ACC112 (cell line): ENCODE measurements around the gene NEURL1B.

Experiments
- H2AFZ ChIP-seq: fragments of 200-600 bp; sonication (generic); one replicate; pipeline ENCODE4 v1.6.0; 2017; ENCODE audit warnings: antibody characterized with exemption, low read length; ENCODE audit not compliant: unreplicated experiment
- H3K27ac ChIP-seq: fragments of 200-600 bp; sonication (generic); 2 replicates; pipeline ENCODE4 v1.5.1; 2014; ENCODE audit warnings: low read depth, mild to moderate bottlenecking, antibody characterized with exemption, low read length, moderate library complexity
- H3K27me3 ChIP-seq: fragments of 200-600 bp; sonication (generic); 2 replicates; pipeline ENCODE4 v1.6.1; 2014; ENCODE audit warnings: mild to moderate bottlenecking, antibody characterized with exemption, low read length, moderate library complexity, mixed read lengths; ENCODE audit not compliant: insufficient read depth
- H3K36me3 ChIP-seq: fragments of 200-600 bp; sonication (generic); 2 replicates; pipeline ENCODE4 v1.6.1; 2016; ENCODE audit warnings: mild to moderate bottlenecking, antibody characterized with exemption, low read length, moderate library complexity, mixed read lengths; ENCODE audit not compliant: insufficient read depth
- H3K4me1 ChIP-seq: fragments of 200-600 bp; sonication (generic); one replicate; pipeline ENCODE4 v1.6.1; 2016; ENCODE audit warnings: low read length, mixed read lengths; ENCODE audit not compliant: insufficient read depth, unreplicated experiment, control insufficient read depth
- H3K4me3 ChIP-seq: fragments of 200-600 bp; sonication (generic); 2 replicates; pipeline ENCODE4 v1.5.1; 2014; ENCODE audit warnings: mild to moderate bottlenecking, low read depth, low read length
- H3K79me2 ChIP-seq: fragments of 200-600 bp; sonication (generic); one replicate; pipeline ENCODE4 v1.6.0; 2016; ENCODE audit warnings: low read length; ENCODE audit not compliant: control insufficient read depth, unreplicated experiment, insufficient read depth

NEURL1B gene

DNA sequence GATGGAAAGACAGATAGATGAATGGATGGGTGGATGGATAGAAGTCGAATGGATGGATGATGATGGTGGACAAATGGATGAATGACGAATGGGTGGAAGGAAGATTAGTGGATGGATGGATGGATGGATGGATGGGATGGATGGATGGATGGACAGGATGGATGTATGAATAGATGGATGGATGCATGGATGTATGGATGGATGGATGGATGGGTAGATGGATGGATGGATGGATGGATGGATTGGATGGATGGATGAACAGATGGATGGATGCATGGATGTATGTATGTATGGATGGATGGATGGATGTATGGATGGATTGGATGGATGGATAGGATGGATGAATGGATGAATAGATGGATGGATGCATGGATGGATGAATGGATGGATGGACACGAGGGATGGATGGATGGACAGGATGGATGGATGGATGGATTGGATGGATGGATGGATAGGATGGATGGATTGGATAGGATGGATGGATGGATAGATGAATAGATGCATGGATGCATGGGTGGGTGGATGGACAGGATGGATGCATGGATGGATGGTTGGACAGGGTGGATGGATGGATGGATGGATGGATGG, 77.6 kb downstream of the NEURL1B start:
- peaks cover 22% of the 10 kb centered on the region for H3K4me1 ChIP-seq
- no peaks in the 10 kb centered on the region for H3K79me2 ChIP-seq
- H3K27ac ChIP-seq, result no peak overlapping the region
- H2AFZ ChIP-seq, result no peak overlapping the region
- H3K27me3 ChIP-seq, result no peaks in the 10 kb centered on the region
- no peak overlapping the region for H3K4me3 ChIP-seq
- H3K36me3 ChIP-seq, result no peaks in the 10 kb centered on the region

DNA sequence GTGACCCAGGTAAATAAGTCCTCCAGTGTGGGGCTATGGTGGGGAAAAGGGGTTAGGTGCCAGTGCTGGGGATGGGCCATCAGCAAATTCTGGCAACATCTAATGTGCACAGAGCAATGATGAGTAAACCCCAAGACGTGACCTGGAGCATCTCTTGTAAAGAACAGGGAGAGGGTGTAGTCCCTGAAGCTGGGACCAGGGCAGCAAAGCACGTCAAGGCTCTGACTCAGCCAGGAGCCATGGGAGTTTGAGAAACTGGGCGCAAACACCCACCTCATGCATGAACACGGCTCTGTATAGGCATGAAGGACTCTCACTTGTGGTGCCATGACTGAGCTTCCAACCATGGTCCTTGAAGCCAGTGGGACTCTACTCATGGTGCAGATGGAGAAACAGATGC, 78.1 kb downstream of the NEURL1B start:
- H3K4me3 ChIP-seq, result no peak overlapping the region
- H3K36me3 ChIP-seq, result no peaks in the 10 kb centered on the region
- H2AFZ ChIP-seq, result no peak overlapping the region
- no peaks in the 10 kb centered on the region for H3K79me2 ChIP-seq
- no peak overlapping the region for H3K27ac ChIP-seq
- no peaks in the 10 kb centered on the region for H3K27me3 ChIP-seq
- peaks cover 22% of the 10 kb centered on the region for H3K4me1 ChIP-seq

- Histone ChIP-seq H3K4me1 (peaks cover 12% of the 10 kb centered on the region), H3K36me3 (no peaks in the 10 kb centered on the region), H3K27ac (no peak overlapping the region), H3K27me3 (no peaks in the 10 kb centered on the region), H3K79me2 (no peaks in the 10 kb centered on the region), H2AFZ (no peak overlapping the region), H3K4me3 (no peak overlapping the region)
Observed at GRCh38 chr5:172720655-172721054, 79.6 kb downstream of the NEURL1B start.

DNA sequence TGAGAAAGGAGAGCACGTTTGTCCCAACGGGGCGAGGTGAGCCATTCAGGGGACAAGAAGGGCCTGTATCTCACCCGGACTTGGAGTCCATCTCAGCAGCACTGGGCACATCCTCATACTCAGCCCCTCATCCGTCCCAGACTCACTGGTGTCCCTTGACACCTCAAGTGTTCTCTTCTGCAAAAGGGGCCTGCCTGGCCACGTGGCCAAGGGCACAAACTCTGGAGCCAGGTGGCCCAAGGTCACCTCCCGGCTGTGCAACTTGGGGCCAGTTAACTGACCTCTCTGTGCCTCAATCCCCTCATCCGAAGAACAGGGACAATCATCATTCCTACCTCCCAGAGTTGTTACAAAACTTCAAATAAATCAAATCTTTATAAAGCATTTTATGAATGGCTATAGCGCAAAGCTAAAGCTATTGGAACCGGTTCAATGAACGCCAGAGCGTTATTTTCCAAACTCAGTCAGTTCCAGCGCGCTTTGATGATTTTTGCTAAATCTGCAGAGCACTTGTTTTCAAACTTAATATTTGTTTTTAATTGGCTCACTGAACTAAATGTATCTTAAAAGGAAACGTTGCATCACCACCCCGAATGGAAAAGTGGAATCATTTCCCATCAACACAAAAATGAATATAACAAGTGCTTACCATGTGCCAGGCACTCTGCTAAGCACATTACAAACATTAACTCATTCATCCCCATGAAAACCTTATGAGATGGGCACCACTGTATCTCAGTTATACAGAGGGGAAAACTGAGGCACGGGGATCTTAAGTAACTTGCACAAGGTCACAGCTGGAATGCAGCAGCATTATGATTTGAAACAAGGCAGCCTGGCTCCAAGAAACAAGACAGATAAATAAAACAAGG, 80.6 kb downstream of the NEURL1B start:
- H2AFZ ChIP-seq, result no peak overlapping the region
- no peak overlapping the region for H3K27ac ChIP-seq
- H3K36me3 ChIP-seq, result no peaks in the 10 kb centered on the region
- peaks cover 12% of the 10 kb centered on the region for H3K4me1 ChIP-seq
- no peak overlapping the region for H3K4me3 ChIP-seq
- H3K79me2 ChIP-seq, result no peaks in the 10 kb centered on the region
- H3K27me3 ChIP-seq, result no peaks in the 10 kb centered on the region

GRCh38 chr5:172722327-172722815, 81.3 kb downstream of the NEURL1B start:
- H3K27ac ChIP-seq, result no peak overlapping the region
- no peak overlapping the region for H3K4me3 ChIP-seq
- no peaks in the 10 kb centered on the region for H3K79me2 ChIP-seq
- H3K4me1 ChIP-seq, result peaks cover 7% of the 10 kb centered on the region
- H3K27me3 ChIP-seq, result no peaks in the 10 kb centered on the region
- no peak overlapping the region for H2AFZ ChIP-seq
- no peaks in the 10 kb centered on the region for H3K36me3 ChIP-seq

DNA sequence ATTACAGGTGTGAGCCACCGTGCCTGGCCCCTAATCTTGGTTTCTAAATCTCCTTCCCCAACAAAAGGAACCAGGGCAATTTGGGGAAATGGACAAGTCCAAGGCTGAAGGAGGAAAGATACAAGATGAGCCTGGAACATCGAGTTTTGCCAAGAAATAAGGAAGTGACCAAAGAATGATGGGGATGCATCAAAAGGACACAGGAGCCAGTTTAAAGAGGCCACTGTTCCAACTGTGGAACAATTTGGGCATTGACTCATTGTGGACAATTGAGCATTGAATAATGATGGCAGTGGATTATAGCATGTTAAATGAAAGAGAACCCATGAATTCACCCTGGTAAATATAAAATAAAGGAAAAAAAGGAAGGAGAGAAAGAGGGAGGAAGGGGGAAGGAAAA, 82.4 kb downstream of the NEURL1B start:
- no peak overlapping the region for H3K27ac ChIP-seq
- no peaks in the 10 kb centered on the region for H3K79me2 ChIP-seq
- H2AFZ ChIP-seq, result no peak overlapping the region
- no peaks in the 10 kb centered on the region for H3K36me3 ChIP-seq
- H3K4me3 ChIP-seq, result no peak overlapping the region
- peaks cover 7% of the 10 kb centered on the region for H3K4me1 ChIP-seq
- H3K27me3 ChIP-seq, result no peaks in the 10 kb centered on the region

DNA sequence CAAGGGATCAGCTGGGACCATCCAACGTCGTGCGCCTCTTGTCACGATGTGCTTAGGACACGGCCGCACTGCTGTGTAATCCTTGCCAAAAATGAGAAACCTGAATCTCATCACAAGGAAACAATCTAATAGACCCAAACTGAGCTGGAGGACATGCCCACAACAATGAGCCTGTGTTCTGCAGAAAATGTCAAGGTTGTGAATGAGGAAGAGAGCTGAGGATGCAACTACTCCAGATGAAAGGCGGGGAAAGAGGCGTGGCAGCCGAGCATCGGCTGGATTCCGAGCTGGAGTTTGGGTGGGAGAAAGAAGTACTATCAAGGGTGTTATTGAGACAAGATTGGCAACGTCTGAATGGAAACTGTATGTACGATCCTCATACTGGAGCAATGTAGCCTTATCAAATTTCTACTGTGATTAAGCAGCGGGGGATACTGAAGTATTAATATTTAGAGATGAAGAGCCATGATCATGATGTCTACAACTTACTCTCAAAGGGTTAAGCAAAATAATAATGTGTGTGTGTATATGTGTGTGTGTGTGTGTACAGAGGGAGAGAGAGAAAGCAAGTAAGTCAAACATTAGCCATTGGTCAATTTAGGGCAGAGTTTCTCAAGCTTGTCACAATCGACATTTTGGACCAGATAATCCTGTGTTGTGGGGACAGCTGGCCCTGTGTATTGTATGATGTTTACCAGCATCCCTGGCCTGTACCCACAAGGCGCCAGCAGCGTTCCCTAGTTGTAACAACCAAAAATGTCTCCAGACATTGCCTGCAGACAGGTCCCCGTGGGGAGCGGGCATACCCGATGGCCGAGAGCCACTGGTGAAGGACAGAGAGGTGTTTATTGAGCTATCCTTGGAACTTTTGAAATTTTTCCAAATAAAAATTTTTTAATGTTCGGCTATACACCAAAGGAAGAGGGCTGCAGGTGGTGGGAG, 83.5 kb downstream of the NEURL1B start:
- Histone ChIP-seq H3K4me1 (peaks cover 7% of the 10 kb centered on the region), H3K4me3 (no peak overlapping the region), H3K79me2 (no peaks in the 10 kb centered on the region), H3K36me3 (no peaks in the 10 kb centered on the region), H3K27me3 (no peaks in the 10 kb centered on the region), H3K27ac (no peak overlapping the region), H2AFZ (no peak overlapping the region)

DNA sequence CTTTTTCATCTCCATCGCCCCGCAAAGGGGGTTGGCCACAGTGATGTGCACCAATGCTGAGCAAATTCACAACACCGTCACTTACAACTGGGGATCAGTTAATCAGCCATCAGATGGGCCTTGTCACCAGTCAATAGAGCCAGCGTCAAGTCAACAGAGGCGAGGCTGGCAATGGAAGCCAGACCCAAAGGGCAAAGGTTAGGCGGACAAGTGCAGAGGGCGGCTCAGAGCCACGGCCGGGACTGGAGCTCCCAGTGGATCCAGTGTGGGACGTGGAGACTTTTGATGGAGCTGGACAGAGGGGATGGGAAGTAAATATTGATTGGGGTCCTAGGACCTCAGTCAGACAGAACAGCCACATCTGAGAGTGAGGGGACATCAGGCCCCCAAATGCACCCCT, 84.2 kb downstream of the NEURL1B start:
- H3K27ac ChIP-seq, result no peak overlapping the region
- no peaks in the 10 kb centered on the region for H3K79me2 ChIP-seq
- no peaks in the 10 kb centered on the region for H3K36me3 ChIP-seq
- no peaks in the 10 kb centered on the region for H3K27me3 ChIP-seq
- peaks cover 7% of the 10 kb centered on the region for H3K4me1 ChIP-seq
- H3K4me3 ChIP-seq, result no peak overlapping the region
- no peak overlapping the region for H2AFZ ChIP-seq

DNA sequence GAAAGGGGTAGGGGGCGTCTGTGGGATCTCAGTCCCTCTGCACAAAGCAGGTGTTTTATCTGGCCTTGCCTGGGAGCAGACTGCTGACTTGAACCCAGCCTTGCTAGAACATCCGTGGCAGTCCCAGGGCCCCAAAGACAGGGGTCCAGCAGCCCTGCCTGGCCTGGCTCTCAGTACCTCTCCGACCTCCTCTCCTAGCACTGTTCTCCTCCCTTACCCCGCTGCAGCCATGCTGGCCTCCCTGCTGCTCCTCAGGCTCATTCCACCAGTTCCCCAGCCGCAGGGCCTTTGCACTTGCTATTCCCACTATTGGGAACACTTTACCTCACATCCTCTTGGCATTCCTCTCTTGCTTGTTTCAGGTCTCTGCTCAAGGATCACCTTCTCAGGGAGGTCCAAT, 84.7 kb downstream of the NEURL1B start:
- Histone ChIP-seq H3K27ac (no peak overlapping the region), H3K36me3 (no peaks in the 10 kb centered on the region), H2AFZ (no peak overlapping the region), H3K27me3 (no peaks in the 10 kb centered on the region), H3K4me1 (peaks cover 7% of the 10 kb centered on the region), H3K4me3 (no peak overlapping the region), H3K79me2 (no peaks in the 10 kb centered on the region)

DNA sequence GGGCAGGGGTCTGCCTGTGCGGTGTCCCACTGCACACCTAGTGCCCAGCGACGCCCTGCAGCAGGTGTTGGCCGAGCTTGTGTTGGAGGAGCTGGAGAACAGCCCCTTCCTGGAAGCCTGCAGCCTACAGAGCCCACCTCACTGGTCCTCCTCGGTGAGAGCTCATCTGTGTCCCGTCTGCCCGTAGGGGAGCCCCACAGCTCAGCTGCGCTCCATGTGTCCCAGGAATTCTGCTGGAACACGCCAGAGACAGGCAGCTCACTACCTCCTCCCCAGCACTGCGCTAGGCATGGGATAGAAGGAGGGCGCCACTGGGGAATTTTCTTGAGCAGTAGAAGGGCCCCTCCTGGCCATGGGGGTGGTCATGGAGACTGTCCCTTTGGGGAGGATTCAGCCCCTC, 85.9 kb downstream of the NEURL1B start:
- no peak overlapping the region for H2AFZ ChIP-seq
- H3K4me3 ChIP-seq, result no peak overlapping the region
- no peaks in the 10 kb centered on the region for H3K36me3 ChIP-seq
- H3K79me2 ChIP-seq, result no peaks in the 10 kb centered on the region
- H3K27ac ChIP-seq, result no peak overlapping the region
- H3K27me3 ChIP-seq, result no peaks in the 10 kb centered on the region
- peaks cover 3% of the 10 kb centered on the region for H3K4me1 ChIP-seq
